ENCODE measurements around the gene LETM1.

Gene LETM1

DNA sequence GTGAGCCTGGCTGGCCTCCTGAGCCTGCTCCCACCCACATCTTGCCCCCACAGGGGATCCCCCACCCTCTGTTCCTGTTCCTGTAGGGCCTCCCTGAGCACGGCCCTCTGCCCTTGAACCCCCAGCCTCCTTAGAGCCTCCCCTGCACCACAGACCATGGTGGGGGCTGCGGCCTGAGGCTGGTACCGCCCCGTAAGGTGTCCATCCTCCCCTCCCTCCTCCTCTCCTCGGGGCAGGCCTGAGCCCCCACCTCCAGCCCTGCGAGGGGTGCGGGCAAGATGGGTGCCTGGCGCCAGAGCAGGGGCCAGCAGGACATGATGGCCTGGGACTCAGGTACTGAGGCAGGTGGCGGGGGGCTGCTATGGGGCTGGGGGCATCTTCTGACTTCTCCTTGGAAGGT is 91.3 kb downstream of the LETM1 start:
- H2BK5ac ChIP-seq (ENCODE audit: low read length) = no peak overlapping the region
- no peaks in the 10 kb centered on the region for H3K36me3 ChIP-seq (replicated peaks in 1 of 2; ENCODE audit: control insufficient read depth in 2 of 2, insufficient read depth in 2 of 2, low read length in 2 of 2)
- peaks cover 2% of the 10 kb centered on the region for H3K79me1 ChIP-seq (ENCODE audit: low read depth, low read length)
- no peak overlapping the region for H3K9ac ChIP-seq (ENCODE audit: low read depth, low read length, poor library complexity)
- peak overlapping the region; percentile 26 for H2BK15ac ChIP-seq (ENCODE audit: low read length)
- peaks cover 37 to 57% of the 10 kb centered on the region in 2 donors for H3K4me1 ChIP-seq (ENCODE audit: control insufficient read depth in 2 of 2, insufficient read depth in 1 of 2, low read depth in 1 of 2, low read length in 2 of 2)
- no CpG with 5 or more reads among the region's 9 CpGs for WGBS, 2 donors (ENCODE audit: extremely low coverage in 2 of 2, insufficient read length in 2 of 2, insufficient replicate concordance in 1 of 2)
- no peak overlapping the region for H3K4me2 ChIP-seq (ENCODE audit: insufficient read depth, low read length, poor library complexity, severe bottlenecking)
- peaks cover 0 to 50% (median 46%) of the 10 kb centered on the region in 3 experiments for H3K27me3 ChIP-seq (ENCODE audit: control insufficient read depth in 3 of 3, insufficient read depth in 3 of 3, low read depth in 1 of 3, low read length in 3 of 3)
- no peak overlapping the region for H3K4ac ChIP-seq (ENCODE audit: low read length)
- H2AK5ac ChIP-seq (ENCODE audit: low read depth, low read length) = peak overlapping the region; percentile 85
- H2BK120ac ChIP-seq (ENCODE audit: low read depth, low read length) = peak overlapping the region; percentile 31
- H3K14ac ChIP-seq (ENCODE audit: low read length) = no peak overlapping the region
- no peak overlapping the region for H4K8ac ChIP-seq (ENCODE audit: low read depth, low read length)
- DNase-seq (ENCODE audit: low spot score) = no peak
- no peak overlapping the region for H2BK12ac ChIP-seq (ENCODE audit: low read length)
- H3K27ac ChIP-seq (replicated peaks; ENCODE audit: low read length) = no peak overlapping the region
- no peak overlapping the region for H2AFZ ChIP-seq (ENCODE audit: low read length)
- no peak overlapping the region for H3K4me3 ChIP-seq (ENCODE audit: low read length in 2 of 2)
- no peak overlapping the region for H4K91ac ChIP-seq (ENCODE audit: low read depth, low read length, poor library complexity)
- H3K9me3 ChIP-seq (replicated peaks in 1 of 2; ENCODE audit: control insufficient read depth in 2 of 2, insufficient read depth in 1 of 2, low read depth in 1 of 2, low read length in 2 of 2) = no peaks in the 10 kb centered on the region
- H3K18ac ChIP-seq (ENCODE audit: low read length) = peak overlapping the region; percentile 92
- H3K23ac ChIP-seq (ENCODE audit: low read depth, low read length, poor library complexity) = peak overlapping the region; percentile 55

DNA sequence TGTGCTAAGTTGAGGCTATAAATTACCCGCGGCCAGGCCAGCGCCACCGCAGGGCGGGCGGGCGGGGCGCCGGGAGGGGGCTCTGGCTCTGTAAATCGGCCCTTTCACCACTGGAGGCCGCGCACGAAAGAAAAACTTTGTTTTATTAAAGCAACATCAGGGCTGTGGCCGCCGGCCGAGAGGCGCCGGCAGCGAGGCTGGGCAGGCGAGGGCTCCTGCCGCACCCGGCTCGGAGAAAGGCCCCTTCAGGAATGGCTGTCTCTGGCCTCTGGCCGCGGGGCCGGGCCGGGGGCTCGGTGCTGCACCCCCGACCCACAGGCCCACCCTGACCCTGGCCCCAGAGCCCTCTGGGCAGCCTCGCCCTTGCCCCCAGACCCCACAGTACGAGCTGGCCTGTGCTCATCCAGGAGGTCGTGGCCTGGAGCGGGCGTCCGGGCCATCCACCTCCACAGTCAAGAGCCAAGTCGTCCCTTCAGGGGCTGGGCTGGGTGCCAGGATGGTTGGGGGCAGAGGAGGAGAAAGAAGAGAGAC is 92.3 kb downstream of the LETM1 start:
- H2BK5ac ChIP-seq (ENCODE audit: low read length) = no peak overlapping the region
- H3K4me2 ChIP-seq (ENCODE audit: insufficient read depth, low read length, poor library complexity, severe bottlenecking) = no peak overlapping the region
- no peak overlapping the region for H2BK120ac ChIP-seq (ENCODE audit: low read depth, low read length)
- H4K8ac ChIP-seq (ENCODE audit: low read depth, low read length) = no peak overlapping the region
- H3K23ac ChIP-seq (ENCODE audit: low read depth, low read length, poor library complexity) = peak overlapping the region; percentile 95
- no peak overlapping the region for H2BK12ac ChIP-seq (ENCODE audit: low read length)
- no peaks in the 10 kb centered on the region for H3K9me3 ChIP-seq (replicated peaks in 1 of 2; ENCODE audit: control insufficient read depth in 2 of 2, insufficient read depth in 1 of 2, low read depth in 1 of 2, low read length in 2 of 2)
- H3K79me1 ChIP-seq (ENCODE audit: low read depth, low read length) = peaks cover 2% of the 10 kb centered on the region
- peaks cover 35 to 54% of the 10 kb centered on the region in 2 donors for H3K4me1 ChIP-seq (ENCODE audit: control insufficient read depth in 2 of 2, insufficient read depth in 1 of 2, low read depth in 1 of 2, low read length in 2 of 2)
- DNase-seq (ENCODE audit: low spot score) = no peak
- H3K4me3 ChIP-seq (ENCODE audit: low read length in 2 of 2) = no peak overlapping the region
- no peak overlapping the region for H2BK15ac ChIP-seq (ENCODE audit: low read length)
- no peak overlapping the region for H3K14ac ChIP-seq (ENCODE audit: low read length)
- no CpG with 5 or more reads among the region's 36 CpGs for WGBS, 2 donors (ENCODE audit: extremely low coverage in 2 of 2, insufficient read length in 2 of 2, insufficient replicate concordance in 1 of 2)
- no peak overlapping the region for H3K4ac ChIP-seq (ENCODE audit: low read length)
- H3K27ac ChIP-seq (replicated peaks; ENCODE audit: low read length) = no peak overlapping the region
- H3K18ac ChIP-seq (ENCODE audit: low read length) = peak overlapping the region; percentile 23
- no peaks in the 10 kb centered on the region for H3K36me3 ChIP-seq (replicated peaks in 1 of 2; ENCODE audit: control insufficient read depth in 2 of 2, insufficient read depth in 2 of 2, low read length in 2 of 2)
- H3K9ac ChIP-seq (ENCODE audit: low read depth, low read length, poor library complexity) = no peak overlapping the region
- peak overlapping the region; percentile 73 for H2AFZ ChIP-seq (ENCODE audit: low read length)
- H2AK5ac ChIP-seq (ENCODE audit: low read depth, low read length) = no peak overlapping the region
- H4K91ac ChIP-seq (ENCODE audit: low read depth, low read length, poor library complexity) = no peak overlapping the region
- H3K27me3 ChIP-seq (ENCODE audit: control insufficient read depth in 3 of 3, insufficient read depth in 3 of 3, low read depth in 1 of 3, low read length in 3 of 3) = peaks cover 0 to 42% (median 37%) of the 10 kb centered on the region in 3 experiments

DNA sequence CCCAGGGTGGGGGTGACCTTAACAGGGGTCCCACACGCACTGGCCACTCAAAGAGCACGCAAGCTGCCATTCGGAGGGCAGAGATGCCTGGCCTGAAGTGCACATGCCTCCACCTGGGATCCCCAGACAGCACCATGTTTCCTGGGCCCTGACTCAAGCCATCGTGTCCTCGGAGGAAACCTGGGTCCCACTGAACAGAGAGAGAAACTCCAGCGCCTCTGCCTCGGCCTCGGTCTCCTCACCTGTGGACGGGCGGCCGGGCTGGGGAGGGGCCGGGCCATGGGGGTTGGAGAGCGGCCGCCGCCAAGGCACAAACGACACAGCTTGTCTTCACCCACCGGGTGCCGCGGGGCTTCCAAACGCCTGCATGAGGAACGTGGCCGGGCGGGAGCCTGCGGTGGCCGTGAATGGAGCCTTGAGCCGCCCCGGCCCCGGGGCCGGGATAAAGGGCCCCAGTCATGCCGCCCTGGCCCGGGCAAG is 92.8 kb downstream of the LETM1 start:
- Histone ChIP-seq H3K36me3 (replicated peaks in 1 of 2; ENCODE audit: control insufficient read depth in 2 of 2, insufficient read depth in 2 of 2, low read length in 2 of 2) (no peaks in the 10 kb centered on the region), H3K27me3 (ENCODE audit: control insufficient read depth in 3 of 3, insufficient read depth in 3 of 3, low read depth in 1 of 3, low read length in 3 of 3) (peaks cover 0 to 37% (median 32%) of the 10 kb centered on the region in 3 experiments), H2AK5ac (ENCODE audit: low read depth, low read length) (peak overlapping the region; percentile 63), H2BK5ac (ENCODE audit: low read length) (no peak overlapping the region), H4K91ac (ENCODE audit: low read depth, low read length, poor library complexity) (no peak overlapping the region), H3K9me3 (replicated peaks in 1 of 2; ENCODE audit: control insufficient read depth in 2 of 2, insufficient read depth in 1 of 2, low read depth in 1 of 2, low read length in 2 of 2) (no peaks in the 10 kb centered on the region), H2BK12ac (ENCODE audit: low read length) (no peak overlapping the region), H3K4me2 (ENCODE audit: insufficient read depth, low read length, poor library complexity, severe bottlenecking) (no peak overlapping the region), H2BK15ac (ENCODE audit: low read length) (no peak overlapping the region), H3K4me1 (ENCODE audit: control insufficient read depth in 2 of 2, insufficient read depth in 1 of 2, low read depth in 1 of 2, low read length in 2 of 2) (peaks cover 30 to 54% of the 10 kb centered on the region in 2 donors), H2AFZ (ENCODE audit: low read length) (peak overlapping the region; percentile 35), H3K9ac (ENCODE audit: low read depth, low read length, poor library complexity) (no peak overlapping the region), H2BK120ac (ENCODE audit: low read depth, low read length) (no peak overlapping the region), H3K27ac (replicated peaks; ENCODE audit: low read length) (no peak overlapping the region), H3K14ac (ENCODE audit: low read length) (peak overlapping the region; percentile 38), H3K4ac (ENCODE audit: low read length) (peak overlapping the region; percentile 66), H3K4me3 (ENCODE audit: low read length in 2 of 2) (no peak overlapping the region), H4K8ac (ENCODE audit: low read depth, low read length) (no peak overlapping the region), H3K79me1 (ENCODE audit: low read depth, low read length) (peaks cover 2% of the 10 kb centered on the region), H3K23ac (ENCODE audit: low read depth, low read length, poor library complexity) (no peak overlapping the region), H3K18ac (ENCODE audit: low read length) (peak overlapping the region; percentile 76)
- DNase-seq (ENCODE audit: low spot score) = no peak
- no CpG with 5 or more reads among the region's 31 CpGs for WGBS, 2 donors (ENCODE audit: extremely low coverage in 2 of 2, insufficient read length in 2 of 2, insufficient replicate concordance in 1 of 2)

DNA sequence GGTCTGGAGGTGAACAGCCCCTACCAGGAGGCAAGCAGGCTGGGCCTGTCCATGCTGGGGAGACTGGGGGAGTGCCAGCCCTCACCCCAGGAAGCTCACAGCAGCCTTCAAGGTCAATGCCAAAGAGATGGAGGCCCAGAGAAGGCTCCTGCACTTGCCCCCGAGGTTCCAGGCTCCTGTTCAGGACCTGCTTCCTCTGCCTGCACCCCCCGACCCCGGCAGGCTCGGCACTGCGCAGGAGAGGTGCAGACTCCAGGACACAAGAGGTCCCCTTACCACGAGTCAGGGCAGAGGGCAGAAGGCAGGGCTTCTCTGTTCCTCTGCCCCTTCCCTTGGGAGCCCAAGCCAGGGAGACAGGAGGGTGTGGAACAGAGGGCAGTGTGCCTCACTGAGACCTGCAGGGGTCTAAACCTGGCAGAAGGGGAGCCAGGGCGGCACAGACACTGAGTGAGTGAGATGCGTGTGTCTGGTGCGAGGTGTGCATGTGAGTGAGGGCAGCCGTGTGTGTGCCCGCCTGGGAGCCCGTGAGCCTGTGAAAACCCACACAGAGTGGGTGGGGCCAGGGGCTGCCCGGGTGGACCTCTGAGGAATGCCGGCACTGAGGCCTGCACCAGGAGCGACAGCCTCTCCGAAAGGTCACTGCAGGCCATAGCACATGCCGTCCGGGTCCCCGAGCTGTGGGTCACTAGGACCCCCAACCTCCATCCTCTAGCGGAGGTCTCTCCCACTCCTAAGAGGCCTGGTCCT is 93.5 kb downstream of the LETM1 start:
- peaks cover 31 to 55% of the 10 kb centered on the region in 2 donors for H3K4me1 ChIP-seq (ENCODE audit: control insufficient read depth in 2 of 2, insufficient read depth in 1 of 2, low read depth in 1 of 2, low read length in 2 of 2)
- H3K23ac ChIP-seq (ENCODE audit: low read depth, low read length, poor library complexity) = peak overlapping the region; percentile 89
- H3K79me1 ChIP-seq (ENCODE audit: low read depth, low read length) = peaks cover 2% of the 10 kb centered on the region
- no peak overlapping the region for H3K4me3 ChIP-seq (ENCODE audit: low read length in 2 of 2)
- peak overlapping the region; percentile 98 for H3K14ac ChIP-seq (ENCODE audit: low read length)
- peak overlapping the region; percentile 90 for H2BK12ac ChIP-seq (ENCODE audit: low read length)
- H2BK120ac ChIP-seq (ENCODE audit: low read depth, low read length) = no peak overlapping the region
- no peak overlapping the region for H4K91ac ChIP-seq (ENCODE audit: low read depth, low read length, poor library complexity)
- H2BK5ac ChIP-seq (ENCODE audit: low read length) = no peak overlapping the region
- no peak overlapping the region for H2AFZ ChIP-seq (ENCODE audit: low read length)
- H3K9me3 ChIP-seq (replicated peaks in 1 of 2; ENCODE audit: control insufficient read depth in 2 of 2, insufficient read depth in 1 of 2, low read depth in 1 of 2, low read length in 2 of 2) = no peaks in the 10 kb centered on the region
- H3K4me2 ChIP-seq (ENCODE audit: insufficient read depth, low read length, poor library complexity, severe bottlenecking) = no peak overlapping the region
- H3K27ac ChIP-seq (replicated peaks; ENCODE audit: low read length) = no peak overlapping the region
- peaks cover 0 to 37% (median 31%) of the 10 kb centered on the region in 3 experiments for H3K27me3 ChIP-seq (ENCODE audit: control insufficient read depth in 3 of 3, insufficient read depth in 3 of 3, low read depth in 1 of 3, low read length in 3 of 3)
- no peak overlapping the region for H4K8ac ChIP-seq (ENCODE audit: low read depth, low read length)
- no peaks in the 10 kb centered on the region for H3K36me3 ChIP-seq (replicated peaks in 1 of 2; ENCODE audit: control insufficient read depth in 2 of 2, insufficient read depth in 2 of 2, low read length in 2 of 2)
- no CpG with 5 or more reads among the region's 20 CpGs for WGBS, 2 donors (ENCODE audit: extremely low coverage in 2 of 2, insufficient read length in 2 of 2, insufficient replicate concordance in 1 of 2)
- no peak overlapping the region for H2BK15ac ChIP-seq (ENCODE audit: low read length)
- DNase-seq (ENCODE audit: low spot score) = no peak
- peak overlapping the region; percentile 88 for H2AK5ac ChIP-seq (ENCODE audit: low read depth, low read length)
- peak overlapping the region; percentile 66 for H3K4ac ChIP-seq (ENCODE audit: low read length)
- peak overlapping the region; percentile 77 for H3K9ac ChIP-seq (ENCODE audit: low read depth, low read length, poor library complexity)
- H3K18ac ChIP-seq (ENCODE audit: low read length) = peak overlapping the region; percentile 83

All from neuronal stem cell (in vitro differentiated cells).